ENCODE measurements around the gene BCL11A. TPM values are rescaled to one million over a fixed set of nuclear protein-coding genes. Genes with fewer than 3 reads are reported as not detected.

Gene BCL11A
- total RNA-seq, 2 experiments from 2014 or later: 0.03 TPM; not detected in 1

DNA sequence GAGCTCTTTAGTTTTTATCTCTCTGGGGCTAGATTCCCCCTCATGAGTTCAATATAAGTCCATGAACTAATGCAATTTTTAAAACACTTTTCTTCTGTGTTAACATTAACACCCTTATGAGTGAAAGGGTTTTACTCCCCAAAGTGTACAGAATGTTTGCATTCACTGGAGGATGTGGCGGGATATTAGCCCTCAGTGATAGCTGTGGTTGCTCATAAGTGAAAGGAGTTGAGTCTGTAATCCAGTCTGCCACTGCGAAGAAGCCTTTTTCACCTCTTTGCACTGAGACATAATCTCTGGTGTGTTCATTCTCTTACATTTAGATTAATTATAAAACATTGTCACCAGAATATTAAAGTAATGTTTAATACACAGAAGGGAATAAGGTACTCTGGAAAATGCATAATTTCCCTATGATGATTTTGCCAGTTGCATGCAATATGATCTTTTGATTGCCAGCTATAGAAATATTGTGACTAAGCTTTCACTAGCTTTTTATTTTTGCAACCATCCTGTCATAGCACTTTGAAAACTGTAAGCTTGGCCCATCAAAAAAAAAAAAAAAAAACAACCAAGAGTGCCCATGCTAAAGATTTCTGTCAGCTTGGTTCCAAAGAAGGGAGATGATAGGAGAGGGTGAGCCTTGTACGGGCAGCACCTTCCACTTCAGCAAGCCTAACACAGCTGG lies 113.2 kb downstream of the BCL11A start:
- no peak overlapping the region for H3K4me3 Mint-ChIP-seq
- ChIA-PET POLR2A (no interaction called here), CTCF (interaction anchor here (1.2 kb wide), 1 partner anchor 8 kb away, joined by 5 read pairs; no protein-coding TSS in a partner anchor)
- ATAC-seq (no peak), DNase-seq (no peak)
- no peaks in the 10 kb centered on the region for H3K9me3 Mint-ChIP-seq (ENCODE audit: insufficient read depth)
- no peaks in the 10 kb centered on the region for H3K4me1 Mint-ChIP-seq (ENCODE audit: low read depth)
- H3K27me3 Mint-ChIP-seq (ENCODE audit: low read depth): peaks cover 2% of the 10 kb centered on the region
- H3K36me3 Mint-ChIP-seq (ENCODE audit: low read depth): no peaks in the 10 kb centered on the region
- H3K27ac Mint-ChIP-seq: no peak overlapping the region

DNA sequence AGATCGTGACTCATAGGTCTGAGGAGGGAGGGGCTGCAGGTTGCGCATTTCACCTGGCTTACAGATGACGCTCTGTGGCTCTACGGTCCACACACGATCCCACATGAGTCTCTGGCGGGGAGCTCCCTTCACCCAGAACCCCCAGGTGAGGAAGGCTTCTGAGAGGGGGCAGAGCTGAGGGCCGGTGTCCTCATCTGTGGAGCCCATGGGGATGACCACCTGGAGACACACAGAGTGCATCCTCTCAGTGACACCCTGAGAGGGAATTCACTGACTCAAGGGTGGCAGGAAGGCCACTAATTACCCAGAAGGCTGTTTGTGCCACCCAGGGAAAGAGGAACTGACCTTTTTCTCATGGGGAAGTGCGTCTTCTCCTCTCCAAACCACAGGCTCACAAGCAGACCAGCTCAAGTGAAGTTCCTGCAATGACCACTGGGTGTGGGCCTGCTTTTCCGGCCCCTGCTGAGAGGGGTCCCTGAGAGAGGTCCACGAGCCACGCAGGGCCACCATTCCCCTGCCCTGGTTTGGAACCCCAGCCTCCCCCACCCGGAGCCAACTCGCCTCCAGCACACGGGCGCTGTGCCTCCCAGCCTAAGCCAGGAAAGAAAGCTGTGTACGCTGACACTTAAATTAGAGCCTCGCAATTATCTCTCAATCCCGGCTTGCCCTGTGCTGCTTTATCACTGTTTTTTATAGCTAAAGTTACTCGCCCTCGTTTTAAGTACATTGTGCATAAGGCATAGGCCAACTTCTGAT lies 114.1 kb downstream of the BCL11A start:
- peaks cover 2% of the 10 kb centered on the region for H3K27me3 Mint-ChIP-seq (ENCODE audit: low read depth)
- ATAC-seq (no peak), DNase-seq (no peak)
- H3K36me3 Mint-ChIP-seq (ENCODE audit: low read depth): no peaks in the 10 kb centered on the region
- H3K4me3 Mint-ChIP-seq: no peak overlapping the region
- no peaks in the 10 kb centered on the region for H3K9me3 Mint-ChIP-seq (ENCODE audit: insufficient read depth)
- ChIA-PET CTCF (interaction anchor here (1.2 kb wide), 1 partner anchor 9 kb away, joined by 5 read pairs; no protein-coding TSS in a partner anchor), POLR2A (no interaction called here)
- H3K27ac Mint-ChIP-seq: no peak overlapping the region
- H3K4me1 Mint-ChIP-seq (ENCODE audit: low read depth): no peaks in the 10 kb centered on the region

GRCh38 chr2:60438653-60439052 lies 114.8 kb downstream of the BCL11A start:
- no peaks in the 10 kb centered on the region for H3K36me3 Mint-ChIP-seq (ENCODE audit: low read depth)
- ATAC-seq: no peak
- CTCF ChIA-PET: no interaction called here

DNA sequence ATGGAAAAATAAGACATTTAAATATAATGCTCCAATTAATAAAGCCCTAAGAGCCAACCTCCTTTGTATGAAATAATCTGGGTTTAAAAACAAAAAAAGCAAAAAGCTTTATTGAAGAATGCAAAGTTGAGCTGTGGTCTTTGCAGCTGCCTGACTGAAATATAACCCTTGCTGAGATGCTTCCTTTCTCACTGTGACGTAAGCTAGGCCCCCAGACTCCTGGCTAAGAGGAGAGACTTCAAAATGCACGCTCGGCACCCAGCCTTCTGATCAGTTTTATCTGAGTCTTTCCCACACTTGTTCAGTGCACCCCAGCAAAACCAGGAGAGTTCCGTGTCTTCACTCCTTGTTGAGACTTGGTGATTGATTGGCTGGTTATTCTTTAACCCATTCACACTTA lies 115.3 kb downstream of the BCL11A start:
- H3K36me3 Mint-ChIP-seq (ENCODE audit: low read depth): no peaks in the 10 kb centered on the region
- ATAC-seq (no peak), DNase-seq (no peak)
- H3K27ac Mint-ChIP-seq: no peak overlapping the region
- ChIA-PET CTCF (no interaction called here), POLR2A (no interaction called here)
- H3K4me3 Mint-ChIP-seq: no peak overlapping the region
- H3K4me1 Mint-ChIP-seq (ENCODE audit: low read depth): no peaks in the 10 kb centered on the region
- H3K9me3 Mint-ChIP-seq (ENCODE audit: insufficient read depth): no peaks in the 10 kb centered on the region
- peaks cover 2% of the 10 kb centered on the region for H3K27me3 Mint-ChIP-seq (ENCODE audit: low read depth)

More at GRCh38 chr2:60438653-60439052, 114.8 kb downstream of the BCL11A start:
- POLR2A ChIA-PET: no interaction called here
- Mint-ChIP-seq H3K9me3 (ENCODE audit: insufficient read depth) (no peaks in the 10 kb centered on the region), H3K4me3 (no peak overlapping the region), H3K4me1 (ENCODE audit: low read depth) (no peaks in the 10 kb centered on the region), H3K27me3 (ENCODE audit: low read depth) (peaks cover 2% of the 10 kb centered on the region), H3K27ac (no peak overlapping the region)
- no peak for DNase-seq

DNA sequence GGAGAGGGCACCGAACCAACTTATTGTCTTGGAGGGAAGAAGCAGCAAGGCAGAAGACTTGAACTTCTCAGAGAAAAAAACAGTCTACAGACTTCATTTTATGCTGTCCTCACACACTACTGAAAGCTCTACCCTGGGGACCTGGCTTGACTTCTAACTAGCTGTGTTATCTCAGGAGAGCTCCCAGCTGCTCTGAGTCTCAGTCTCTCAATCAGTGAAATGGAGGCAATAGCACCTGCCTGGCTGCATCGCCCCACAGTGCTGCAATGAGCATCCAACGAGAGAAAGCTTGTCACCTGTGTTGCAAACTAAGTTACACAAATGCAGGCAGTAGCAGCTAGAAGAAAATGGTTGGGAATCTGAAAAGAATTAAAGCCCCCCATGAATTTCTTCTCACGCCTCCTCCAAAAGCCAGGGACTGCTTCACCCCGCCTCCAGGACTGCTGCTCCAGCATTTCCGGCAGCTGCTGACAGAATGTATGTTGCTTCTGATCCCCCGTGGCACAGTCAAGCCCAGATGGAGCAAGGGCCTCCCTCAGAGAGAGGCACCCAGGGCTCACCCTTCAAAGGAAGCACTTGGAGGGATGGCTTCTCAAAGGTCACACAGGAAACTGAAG lies 116.3 kb downstream of the BCL11A start:
- no peaks in the 10 kb centered on the region for H3K9me3 Mint-ChIP-seq (ENCODE audit: insufficient read depth)
- no peaks in the 10 kb centered on the region for H3K4me1 Mint-ChIP-seq (ENCODE audit: low read depth)
- CTCF ChIA-PET: no interaction called here
- H3K27me3 Mint-ChIP-seq (ENCODE audit: low read depth): peaks cover 3% of the 10 kb centered on the region
- no peak for ATAC-seq
- H3K36me3 Mint-ChIP-seq (ENCODE audit: low read depth): no peaks in the 10 kb centered on the region
- no peak overlapping the region for H3K27ac Mint-ChIP-seq
- DNase-seq: no peak
- no peak overlapping the region for H3K4me3 Mint-ChIP-seq
- POLR2A ChIA-PET: no interaction called here

- ATAC-seq (no peak), DNase-seq (no peak)
- POLR2A ChIA-PET: no interaction called here
- H3K36me3 Mint-ChIP-seq (ENCODE audit: low read depth): no peaks in the 10 kb centered on the region
- H3K27me3 Mint-ChIP-seq (ENCODE audit: low read depth): peaks cover 2% of the 10 kb centered on the region
- H3K27ac Mint-ChIP-seq: no peak overlapping the region
- no peaks in the 10 kb centered on the region for H3K9me3 Mint-ChIP-seq (ENCODE audit: insufficient read depth)
- no peaks in the 10 kb centered on the region for H3K4me1 Mint-ChIP-seq (ENCODE audit: low read depth)
- CTCF ChIA-PET: no interaction called here
- no peak overlapping the region for H3K4me3 Mint-ChIP-seq
These were observed 120.3 kb downstream of the BCL11A start for GRCh38 chr2:60433018-60433596.

GRCh38 chr2:60432035-60432601 lies 121.3 kb downstream of the BCL11A start:
- Mint-ChIP-seq H3K27me3 (ENCODE audit: low read depth) (peaks cover 2% of the 10 kb centered on the region), H3K4me1 (ENCODE audit: low read depth) (no peaks in the 10 kb centered on the region), H3K27ac (no peak overlapping the region), H3K9me3 (ENCODE audit: insufficient read depth) (no peaks in the 10 kb centered on the region), H3K4me3 (no peak overlapping the region), H3K36me3 (ENCODE audit: low read depth) (no peaks in the 10 kb centered on the region)
- CTCF ChIA-PET: no interaction called here
- ATAC-seq: no peak
- POLR2A ChIA-PET: no interaction called here
- no peak for DNase-seq

DNA sequence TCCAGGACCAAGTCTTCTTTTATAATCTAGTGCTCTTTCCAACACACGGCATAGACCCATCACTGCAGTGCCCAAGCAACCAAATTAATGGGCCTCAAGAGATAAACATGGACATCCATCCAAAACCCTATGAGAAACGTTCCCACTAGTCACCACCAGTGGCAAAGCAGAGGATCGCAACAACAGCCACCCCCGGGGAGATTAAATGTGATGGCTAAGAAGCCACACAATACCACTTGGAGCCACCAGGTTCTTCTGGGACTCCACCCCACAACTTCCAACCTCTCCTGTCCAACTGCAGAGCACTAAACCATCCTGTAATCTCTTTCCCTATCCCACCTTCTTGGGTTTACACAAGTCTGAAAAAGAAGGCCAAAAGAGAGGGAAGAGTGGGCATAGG lies 123.8 kb downstream of the BCL11A start:
- Mint-ChIP-seq H3K27me3 (ENCODE audit: low read depth) (peaks cover 2% of the 10 kb centered on the region), H3K9me3 (ENCODE audit: insufficient read depth) (peaks cover 3% of the 10 kb centered on the region), H3K36me3 (ENCODE audit: low read depth) (no peaks in the 10 kb centered on the region), H3K4me3 (no peak overlapping the region), H3K27ac (no peak overlapping the region), H3K4me1 (ENCODE audit: low read depth) (no peaks in the 10 kb centered on the region)
- ATAC-seq (no peak), DNase-seq (no peak)
- POLR2A ChIA-PET: no interaction called here
- CTCF ChIA-PET: no interaction called here

- no peak overlapping the region for H3K27ac Mint-ChIP-seq
- no peaks in the 10 kb centered on the region for H3K4me1 Mint-ChIP-seq (ENCODE audit: low read depth)
- DNase-seq (no peak), ATAC-seq (no peak)
- no peaks in the 10 kb centered on the region for H3K27me3 Mint-ChIP-seq (ENCODE audit: low read depth)
- POLR2A ChIA-PET: no interaction called here
- CTCF ChIA-PET: no interaction called here
- peaks cover 3% of the 10 kb centered on the region for H3K9me3 Mint-ChIP-seq (ENCODE audit: insufficient read depth)
- no peak overlapping the region for H3K4me3 Mint-ChIP-seq
- H3K36me3 Mint-ChIP-seq (ENCODE audit: low read depth): no peaks in the 10 kb centered on the region
These were observed 126.6 kb downstream of the BCL11A start for GRCh38 chr2:60426880-60427279.

DNA sequence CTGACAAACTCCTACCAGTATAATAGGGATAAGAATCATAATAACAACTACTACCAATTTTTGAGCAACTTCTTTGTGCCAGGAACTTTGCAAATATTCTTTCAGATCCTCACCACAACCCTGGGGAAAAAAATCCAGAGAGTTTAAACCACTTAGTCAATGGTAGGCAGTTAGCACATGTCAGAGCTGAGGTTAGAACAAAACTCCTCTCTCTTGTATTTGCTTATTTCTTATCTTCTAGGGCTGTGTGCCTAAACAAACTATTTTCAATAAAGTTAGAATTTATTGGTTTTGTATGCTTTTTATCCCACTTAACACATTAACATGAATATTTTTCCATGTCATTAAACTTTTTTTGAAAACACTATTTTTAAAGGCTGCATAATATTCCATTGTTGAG lies 127.1 kb downstream of the BCL11A start:
- no peaks in the 10 kb centered on the region for H3K4me1 Mint-ChIP-seq (ENCODE audit: low read depth)
- ChIA-PET POLR2A (no interaction called here), CTCF (no interaction called here)
- DNase-seq: no peak
- no peak overlapping the region for H3K4me3 Mint-ChIP-seq
- H3K27ac Mint-ChIP-seq: no peak overlapping the region
- no peaks in the 10 kb centered on the region for H3K27me3 Mint-ChIP-seq (ENCODE audit: low read depth)
- ATAC-seq: no peak
- no peaks in the 10 kb centered on the region for H3K36me3 Mint-ChIP-seq (ENCODE audit: low read depth)
- H3K9me3 Mint-ChIP-seq (ENCODE audit: insufficient read depth): peaks cover 3% of the 10 kb centered on the region

DNA sequence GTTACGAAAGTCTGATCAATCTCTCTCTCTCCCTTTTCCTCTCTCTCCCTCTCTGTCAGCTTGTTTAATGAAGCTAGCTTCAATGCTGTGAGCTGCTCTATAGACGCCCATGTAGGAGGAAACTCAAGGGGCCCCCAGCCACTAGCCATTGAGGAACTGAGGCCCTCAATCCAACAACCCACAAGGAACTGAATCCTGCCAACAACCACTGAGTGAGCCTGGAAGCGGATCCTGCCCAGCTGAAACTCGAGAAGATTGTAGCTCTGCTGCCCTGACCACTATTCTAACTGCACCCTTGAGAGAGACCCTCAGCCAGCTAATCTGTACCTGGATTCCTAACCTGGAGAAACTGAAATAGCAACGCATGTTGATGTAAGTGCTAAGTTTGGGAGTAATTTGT lies 129.2 kb downstream of the BCL11A start:
- ATAC-seq: no peak
- DNase-seq: no peak
- Mint-ChIP-seq H3K27ac (no peak overlapping the region), H3K9me3 (ENCODE audit: insufficient read depth) (peaks cover 3% of the 10 kb centered on the region), H3K36me3 (ENCODE audit: low read depth) (no peaks in the 10 kb centered on the region), H3K4me1 (ENCODE audit: low read depth) (no peaks in the 10 kb centered on the region), H3K4me3 (no peak overlapping the region), H3K27me3 (ENCODE audit: low read depth) (no peaks in the 10 kb centered on the region)
- POLR2A ChIA-PET: no interaction called here
- CTCF ChIA-PET: no interaction called here

- Mint-ChIP-seq H3K4me1 (ENCODE audit: low read depth) (no peaks in the 10 kb centered on the region), H3K4me3 (no peak overlapping the region)
- CTCF ChIA-PET: no interaction called here
These were observed 129.9 kb downstream of the BCL11A start for GRCh38 chr2:60423505-60423904.

More at GRCh38 chr2:60423505-60423904, 129.9 kb downstream of the BCL11A start:
- POLR2A ChIA-PET: no interaction called here
- DNase-seq (no peak), ATAC-seq (no peak)
- Mint-ChIP-seq H3K36me3 (ENCODE audit: low read depth) (no peaks in the 10 kb centered on the region), H3K27ac (no peak overlapping the region), H3K27me3 (ENCODE audit: low read depth) (no peaks in the 10 kb centered on the region), H3K9me3 (ENCODE audit: insufficient read depth) (peaks cover 3% of the 10 kb centered on the region)
